Cerebellar nuclear complex (tissue), 1 donor: ENCODE results near the gene TMEM184A.

Experiments used
- DNase-seq, 2 experiments: peaks; one replicate each; lab custom pipeline; 2025; lab: John Stamatoyannopoulos, UW

The TMEM184A gene

DNA sequence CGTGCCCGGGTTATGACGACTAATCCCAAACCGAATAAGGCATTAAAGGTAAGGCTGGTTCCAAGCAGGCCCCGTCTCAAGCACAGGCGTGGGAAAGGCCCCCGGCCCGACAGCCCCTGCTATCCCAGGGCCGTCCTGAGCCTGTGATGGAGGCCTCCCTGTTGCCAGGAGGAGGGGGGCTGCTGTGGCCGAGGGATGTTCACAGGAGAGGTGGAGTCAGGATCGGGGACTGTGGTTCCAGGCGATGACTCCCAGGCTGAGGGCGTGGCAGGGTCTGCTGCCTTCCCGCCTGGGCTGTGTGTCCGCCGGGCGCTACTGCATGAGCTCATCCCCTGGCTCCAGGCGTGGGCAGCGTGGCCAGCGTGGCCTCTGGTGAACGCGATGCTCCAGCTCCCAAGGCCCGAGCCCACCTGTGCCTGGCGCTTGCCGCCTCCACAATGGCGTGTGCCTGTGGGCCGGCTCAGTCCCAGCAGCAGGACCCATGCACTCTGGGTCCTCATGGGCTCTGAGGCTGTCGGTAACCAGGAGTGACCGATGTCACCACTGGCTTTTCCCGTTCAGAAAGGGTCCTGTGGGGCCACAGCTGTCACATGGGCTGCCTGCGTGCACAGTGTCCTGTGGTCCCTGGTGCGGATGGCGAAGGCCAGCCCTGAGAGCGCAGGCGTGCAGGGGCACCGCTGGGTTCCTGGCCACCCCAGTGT, 16.7 kb downstream of the TMEM184A start:
- DNase-seq: no peak

DNA sequence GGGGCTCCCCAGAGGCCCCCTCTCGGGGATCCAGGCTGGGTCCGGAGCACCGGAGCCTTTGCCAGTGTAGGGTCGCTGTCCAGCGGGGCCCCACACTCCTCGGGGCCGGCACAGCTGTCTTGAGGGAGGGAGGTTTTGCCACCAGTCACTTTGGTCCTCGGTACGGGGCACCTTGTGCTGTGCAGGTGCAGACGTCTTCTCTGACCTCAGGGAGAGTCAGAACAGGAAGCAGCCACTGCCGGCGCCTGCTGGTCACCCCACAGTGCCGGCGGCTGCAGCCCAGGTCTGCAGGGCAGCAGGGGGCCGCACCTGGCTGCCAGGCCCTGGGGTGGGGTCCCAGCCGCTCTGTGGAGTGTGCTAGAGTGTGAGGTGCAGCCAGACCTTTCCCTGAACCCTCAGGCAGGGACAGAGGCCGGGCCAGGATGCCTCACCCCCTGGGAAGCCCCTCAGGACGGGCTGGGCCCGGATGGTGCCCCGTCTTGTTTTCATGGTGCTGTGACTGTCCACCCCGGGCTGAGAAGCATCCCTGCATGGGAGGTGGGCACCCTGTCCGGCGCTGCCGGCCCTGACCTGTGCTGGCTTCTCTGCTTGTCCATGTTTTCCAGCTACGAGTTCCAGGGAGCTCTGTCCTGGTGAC, 17.3 kb downstream of the TMEM184A start:
- DNase-seq: no peak

DNA sequence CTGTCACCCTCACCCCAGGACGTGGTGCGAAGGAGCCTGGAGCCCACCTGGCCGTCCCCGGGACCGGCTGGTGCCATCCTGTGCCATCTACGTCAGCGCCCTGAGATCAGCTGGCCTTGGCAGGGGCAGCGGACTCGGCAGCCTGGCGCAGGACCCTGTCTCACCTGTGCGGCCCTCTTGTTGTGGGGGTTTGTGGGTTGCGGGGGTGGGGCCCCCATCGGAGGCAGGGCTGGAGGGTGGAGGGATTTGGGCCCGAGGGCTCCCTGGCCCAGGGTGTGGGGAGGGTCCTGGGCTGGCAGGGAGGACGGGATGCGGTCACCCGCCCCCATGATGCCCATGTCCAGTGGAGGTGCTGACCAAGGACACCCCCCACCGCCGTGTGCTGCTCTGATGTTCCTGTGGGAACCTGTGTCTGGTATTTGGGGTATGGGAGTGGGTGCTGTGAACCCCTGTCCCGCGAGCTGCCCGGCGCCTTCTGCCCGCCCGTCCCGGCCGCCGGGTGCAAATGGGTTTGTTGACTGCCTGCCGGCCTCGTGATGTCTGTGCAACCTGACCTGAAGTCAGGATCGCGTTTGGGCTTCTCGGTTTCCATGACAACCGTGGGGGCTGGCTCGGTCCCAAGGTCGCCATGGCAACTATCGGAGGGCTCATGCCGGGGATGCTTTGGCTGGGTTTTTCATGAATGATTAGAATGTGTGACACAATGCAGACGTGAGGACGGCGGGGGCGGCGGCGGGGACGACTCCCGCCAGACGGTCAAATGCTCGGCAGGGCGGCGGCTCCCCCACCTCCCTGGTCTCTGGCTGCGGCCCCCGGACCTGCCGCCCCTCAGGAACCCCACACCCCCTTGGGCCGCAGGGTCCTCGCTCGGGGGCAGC, 18.2 kb downstream of the TMEM184A start:
- peak; percentile 24 to 82 for DNase-seq

DNA sequence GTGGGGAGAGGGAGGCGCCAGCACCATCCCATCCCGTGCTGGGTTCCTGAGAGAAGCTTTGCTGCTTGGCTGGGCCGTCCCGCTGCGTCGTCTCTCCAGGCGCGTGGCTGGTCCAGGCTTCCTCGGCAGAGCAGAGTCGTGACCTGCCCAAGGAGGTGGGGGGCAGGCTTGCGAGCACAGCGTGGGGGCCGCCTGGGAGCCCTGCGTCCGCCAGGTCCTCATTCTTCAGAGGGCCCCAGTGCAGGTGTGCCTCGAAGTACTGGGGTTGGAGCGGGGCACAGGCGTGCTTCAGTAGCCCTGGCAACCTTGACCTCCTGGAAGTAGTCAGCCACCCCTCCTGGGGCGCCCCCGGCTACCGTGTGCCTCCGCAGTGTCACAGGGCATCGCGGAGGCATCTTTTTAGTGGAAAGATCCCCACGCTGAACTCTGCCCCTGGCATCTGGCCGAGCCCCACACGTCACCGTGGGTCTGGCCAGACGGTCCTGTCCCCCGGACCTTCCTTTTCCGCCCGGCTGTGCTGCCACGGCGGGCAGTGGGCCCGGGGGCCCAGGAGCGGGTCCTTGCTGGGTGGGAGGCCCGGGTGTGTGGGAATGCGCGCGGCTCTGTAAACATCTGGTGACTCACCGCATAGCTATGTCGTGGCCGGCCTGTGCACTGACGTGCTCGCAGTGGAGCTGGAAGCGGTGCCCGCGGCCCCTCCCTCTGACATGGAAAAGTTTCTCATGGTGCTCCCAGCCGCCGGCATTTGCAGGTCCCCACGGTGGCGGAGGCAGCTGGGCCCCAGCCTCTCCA, 19.1 kb downstream of the TMEM184A start:
- no peak for DNase-seq

DNA sequence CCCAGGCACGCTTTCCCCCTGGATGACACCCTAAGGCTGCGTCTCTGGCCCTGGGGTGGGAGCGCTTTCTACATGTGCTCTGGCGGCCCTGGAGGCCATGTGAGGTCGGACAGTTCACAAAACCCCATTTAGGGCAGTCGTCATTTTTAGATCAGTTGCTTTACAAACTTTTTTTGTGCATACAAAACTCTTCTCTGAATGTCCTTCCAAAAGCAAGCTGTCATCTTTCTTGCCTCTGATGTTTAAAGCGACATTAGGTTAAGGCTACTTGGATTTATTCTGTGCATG, 19.6 kb downstream of the TMEM184A start:
- DNase-seq: no peak

DNA sequence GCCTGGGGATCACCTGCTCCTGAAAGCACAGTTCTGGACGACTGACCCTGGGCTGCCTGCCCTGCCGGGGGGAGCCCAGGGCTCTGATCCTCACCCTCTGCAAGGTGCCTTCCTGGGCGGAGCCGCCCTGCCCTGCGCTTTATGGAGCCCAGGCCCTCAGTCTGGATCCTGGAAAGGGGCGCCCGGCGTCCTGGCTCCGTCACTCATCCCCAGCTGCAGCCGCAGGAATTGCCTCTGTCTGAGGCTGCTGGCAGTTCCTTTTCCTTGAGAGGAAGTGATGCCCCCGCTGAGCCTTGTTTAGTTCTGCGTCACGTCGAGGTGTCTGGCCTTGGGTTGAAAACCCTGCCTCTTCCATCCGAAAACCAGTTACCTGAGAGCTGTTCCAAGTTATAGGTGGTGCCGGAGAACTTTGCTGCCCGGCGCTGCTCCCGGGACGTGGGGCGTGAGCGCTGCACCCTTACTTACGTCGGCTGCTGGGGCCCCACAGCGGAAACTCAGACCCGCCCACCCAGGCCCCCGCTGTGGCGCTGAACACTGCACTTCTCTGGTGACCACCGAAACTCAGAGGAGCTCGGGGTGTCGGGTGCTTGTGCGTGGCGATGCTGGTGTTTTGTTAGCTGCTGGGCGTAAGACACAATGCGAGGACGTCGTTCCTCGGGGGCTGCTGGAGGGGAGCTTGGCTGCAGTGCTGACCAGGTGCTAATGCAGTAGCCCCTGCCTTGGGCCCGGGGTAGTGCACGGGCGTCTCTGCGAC, 20.1 kb downstream of the TMEM184A start:
- DNase-seq: no peak

DNA sequence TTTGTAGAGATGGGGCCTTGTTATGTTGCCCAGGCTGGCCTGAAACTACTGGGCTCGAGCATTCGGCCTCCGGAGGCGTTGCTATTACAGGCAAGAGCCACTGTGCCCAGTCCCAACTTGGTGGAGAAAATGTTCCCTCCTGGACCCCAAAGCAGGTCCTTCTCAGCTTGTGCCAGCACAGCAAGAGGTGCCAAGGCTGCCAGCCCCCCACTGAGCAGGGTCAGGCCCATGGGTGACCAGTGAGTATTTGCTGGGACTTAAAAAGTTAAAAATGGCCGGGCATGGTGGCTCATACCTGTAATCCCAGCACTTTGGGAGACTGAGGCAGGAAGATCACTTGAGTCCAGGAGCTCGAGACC, 20.9 kb downstream of the TMEM184A start:
- DNase-seq: no peak

DNA sequence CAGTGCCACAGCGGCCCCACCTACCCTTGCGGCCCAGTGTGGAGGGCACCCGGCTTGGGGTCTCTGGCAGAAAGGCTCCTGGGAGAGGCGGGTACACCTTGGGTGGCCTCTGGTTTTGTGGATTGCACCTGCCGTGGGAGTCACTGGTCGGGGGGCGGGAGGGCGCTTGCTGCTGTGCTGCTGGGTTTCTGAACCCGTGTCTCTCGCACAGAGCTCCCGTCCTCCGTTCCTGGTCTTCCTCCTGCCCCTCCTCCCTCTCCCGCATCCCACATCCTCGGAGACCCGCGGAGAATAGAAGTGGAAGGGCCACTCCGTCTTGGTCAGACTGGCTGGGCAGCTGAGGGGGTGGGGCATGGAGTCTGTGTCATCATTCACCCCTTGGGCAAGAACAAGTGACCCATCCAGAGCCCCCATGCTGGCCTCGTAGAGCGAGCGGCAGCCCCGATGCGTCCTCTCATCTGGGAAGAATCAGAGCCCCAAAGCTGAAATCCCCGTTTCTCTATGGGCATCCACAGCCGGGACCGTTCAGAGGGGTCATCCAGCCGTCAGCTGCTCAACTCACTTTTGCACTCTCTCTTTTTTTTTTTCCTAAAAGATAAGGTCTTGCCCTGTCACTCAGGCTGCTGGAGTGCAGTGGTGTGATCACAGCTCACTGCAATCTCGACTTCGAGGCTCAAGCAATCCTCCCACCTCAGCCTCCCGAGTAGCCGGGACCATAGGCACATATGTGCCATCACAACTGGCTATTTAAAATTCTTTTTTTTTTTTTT, 21.5 kb downstream of the TMEM184A start:
- no peak for DNase-seq

DNA sequence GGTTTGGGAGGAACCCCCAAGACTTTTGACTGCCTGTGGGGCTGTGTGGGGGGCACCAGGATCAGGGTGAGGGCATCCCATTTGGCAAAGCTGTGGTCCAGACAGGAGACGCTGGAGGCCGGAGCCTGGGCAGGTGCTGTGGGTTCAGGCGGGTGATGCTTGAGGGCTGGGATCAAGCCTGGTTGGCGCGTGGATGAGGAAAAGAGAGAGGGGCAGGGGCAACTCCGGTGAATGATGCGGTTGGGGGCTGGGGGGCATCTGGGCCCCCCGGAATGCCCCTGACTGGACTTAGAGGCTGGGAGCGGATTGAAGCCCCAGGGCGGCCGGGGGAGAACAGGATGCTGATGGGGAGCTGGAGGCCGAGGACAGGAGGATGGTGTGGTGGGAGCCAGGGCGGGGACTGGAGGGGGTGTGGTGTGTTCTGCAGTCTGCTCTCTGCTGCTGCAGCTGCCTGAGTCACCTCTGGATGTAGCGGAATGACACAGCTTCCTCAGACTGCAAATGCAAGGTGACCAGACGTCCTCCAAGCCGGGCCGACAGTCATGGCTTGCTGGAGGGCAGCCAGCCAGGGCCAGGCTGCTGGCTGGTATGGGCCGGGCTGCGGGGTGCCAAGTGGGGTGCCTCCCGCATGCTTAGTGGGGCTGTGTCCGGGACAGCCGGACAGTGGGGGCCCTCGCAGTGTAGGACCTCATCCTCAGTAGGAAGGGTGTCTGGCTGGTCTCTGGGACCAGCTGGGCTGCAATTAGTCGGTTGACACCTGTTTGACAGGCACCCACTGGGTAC, 22.3 kb downstream of the TMEM184A start:
- no peak for DNase-seq

DNA sequence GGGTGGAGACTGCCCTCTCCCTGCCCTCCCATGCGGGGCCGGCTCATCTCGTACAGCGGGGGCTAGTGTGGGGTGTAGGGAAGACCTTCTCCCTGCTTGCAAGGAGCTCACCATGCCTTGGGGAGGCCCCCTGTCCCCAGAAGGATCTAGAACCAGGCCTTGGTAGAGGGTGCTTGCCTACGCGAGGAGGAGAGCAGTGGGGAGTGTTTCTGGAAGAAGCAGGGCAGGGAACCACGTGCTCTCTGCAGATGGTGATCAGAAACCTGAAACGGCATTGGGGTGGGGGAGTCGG, 22.8 kb downstream of the TMEM184A start:
- DNase-seq: no peak

DNA sequence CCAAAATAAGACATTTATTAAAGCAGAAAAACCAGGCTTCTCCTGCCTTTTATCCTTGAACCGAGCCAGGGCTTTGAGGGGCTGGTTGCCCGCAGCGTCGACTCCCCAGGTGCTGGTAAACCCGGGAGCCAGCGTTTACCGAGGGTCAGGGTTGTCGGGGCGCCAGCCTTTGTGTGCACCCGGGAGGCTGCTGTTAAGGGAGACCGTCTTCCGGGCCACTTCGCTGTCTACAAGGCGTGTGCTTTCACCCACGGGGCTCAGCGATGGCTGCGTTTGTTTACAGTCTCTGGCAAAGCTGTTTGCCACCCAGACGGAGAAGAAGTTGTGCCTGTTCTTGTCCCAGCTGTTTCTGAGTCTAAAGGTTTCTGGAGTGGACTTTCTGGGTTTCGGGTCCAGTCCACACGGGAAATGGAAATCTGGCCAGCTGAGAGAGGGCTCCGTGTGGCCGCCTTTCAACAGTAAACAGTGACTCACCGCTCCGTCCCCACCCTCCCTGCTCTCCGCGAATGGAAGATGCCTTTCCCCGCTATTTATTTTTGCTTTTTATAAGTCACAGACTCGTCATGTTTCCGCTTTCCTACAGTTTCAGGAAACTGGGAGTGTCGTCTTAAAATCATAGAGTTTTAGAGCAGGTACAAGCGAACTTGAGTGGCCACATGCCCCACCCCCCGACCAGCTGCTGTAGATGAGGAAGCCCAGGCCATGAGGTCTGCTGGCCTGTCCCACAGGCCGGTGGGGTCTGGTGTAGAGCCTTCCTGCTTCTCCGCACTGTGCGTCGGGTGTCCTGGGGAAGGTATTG, 23.4 kb downstream of the TMEM184A start:
- no peak for DNase-seq

DNA sequence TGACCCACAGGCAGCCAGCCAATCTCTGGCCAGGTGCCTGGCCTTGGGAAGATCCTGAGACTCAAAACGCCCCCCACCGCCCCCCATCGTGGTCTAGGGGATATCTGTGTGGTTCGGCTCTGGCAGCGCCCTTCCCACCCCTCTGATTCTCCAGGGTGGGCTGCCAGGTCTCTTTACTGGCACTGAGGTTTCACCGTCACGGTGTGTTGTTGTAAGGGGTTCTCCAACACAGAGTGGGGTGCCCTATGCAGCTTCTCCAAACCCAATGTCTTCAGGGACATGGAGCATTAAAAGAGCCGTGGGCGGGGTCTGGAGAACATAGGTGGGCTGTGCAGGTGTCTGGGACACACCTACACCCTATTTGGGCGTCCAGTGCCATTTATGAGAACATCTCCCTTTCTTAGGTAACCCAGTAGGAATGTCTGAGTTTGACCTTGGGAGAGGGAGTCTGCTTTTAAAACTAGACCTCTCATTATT, 24.0 kb downstream of the TMEM184A start:
- DNase-seq: no peak

DNA sequence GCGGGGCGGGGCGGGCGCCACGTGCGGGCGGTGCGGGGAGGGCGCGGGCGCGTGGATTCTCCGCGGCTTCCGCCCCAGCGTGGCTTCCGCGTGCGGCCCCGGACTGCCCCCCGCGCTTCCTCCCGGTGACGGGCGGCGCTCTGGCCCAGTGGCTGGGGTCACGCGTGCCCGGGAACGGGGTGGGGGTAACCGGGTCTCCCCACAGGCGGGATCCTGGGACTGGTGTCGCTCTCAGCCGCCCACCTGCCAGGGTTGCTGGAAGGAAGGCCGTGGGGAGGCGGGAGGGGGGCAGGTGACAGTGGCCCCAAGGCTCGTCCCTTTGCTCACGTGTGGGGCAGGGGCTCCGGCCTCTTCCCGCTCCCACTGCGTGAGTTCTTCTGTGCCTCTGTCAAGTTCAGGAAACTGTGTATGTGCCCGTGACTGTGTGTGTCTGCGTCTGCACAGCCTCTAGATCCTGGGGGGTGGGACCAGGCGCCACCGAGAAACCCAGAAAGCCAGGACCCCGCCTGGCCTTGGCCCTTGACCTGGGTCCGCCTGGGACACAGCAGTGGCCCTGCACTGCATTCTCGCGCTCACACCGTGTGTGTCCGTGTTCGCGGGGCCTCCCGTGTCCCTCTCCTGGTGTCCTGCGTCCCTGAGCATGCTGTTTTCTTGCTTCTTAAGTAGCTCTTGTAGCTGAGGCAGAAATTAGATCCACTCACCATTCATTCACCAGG, 24.6 kb downstream of the TMEM184A start:
- no peak for DNase-seq

DNA sequence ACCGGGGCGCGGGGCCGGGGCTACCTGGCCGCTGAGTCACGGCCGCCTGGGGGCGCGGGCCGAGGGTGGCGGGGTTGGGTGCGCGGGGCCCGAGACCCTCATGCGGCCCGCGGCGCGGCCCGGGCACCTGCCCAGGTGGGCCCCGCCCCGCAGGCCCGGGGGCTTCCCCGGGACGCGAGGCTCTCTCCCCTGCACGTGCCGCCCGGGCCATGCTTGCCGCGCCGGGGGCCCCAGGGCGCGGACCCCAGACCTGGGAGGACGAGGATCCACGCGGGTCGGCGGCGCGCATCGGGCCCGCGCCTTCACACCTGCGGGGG, 25.1 kb downstream of the TMEM184A start:
- no peak for DNase-seq

DNA sequence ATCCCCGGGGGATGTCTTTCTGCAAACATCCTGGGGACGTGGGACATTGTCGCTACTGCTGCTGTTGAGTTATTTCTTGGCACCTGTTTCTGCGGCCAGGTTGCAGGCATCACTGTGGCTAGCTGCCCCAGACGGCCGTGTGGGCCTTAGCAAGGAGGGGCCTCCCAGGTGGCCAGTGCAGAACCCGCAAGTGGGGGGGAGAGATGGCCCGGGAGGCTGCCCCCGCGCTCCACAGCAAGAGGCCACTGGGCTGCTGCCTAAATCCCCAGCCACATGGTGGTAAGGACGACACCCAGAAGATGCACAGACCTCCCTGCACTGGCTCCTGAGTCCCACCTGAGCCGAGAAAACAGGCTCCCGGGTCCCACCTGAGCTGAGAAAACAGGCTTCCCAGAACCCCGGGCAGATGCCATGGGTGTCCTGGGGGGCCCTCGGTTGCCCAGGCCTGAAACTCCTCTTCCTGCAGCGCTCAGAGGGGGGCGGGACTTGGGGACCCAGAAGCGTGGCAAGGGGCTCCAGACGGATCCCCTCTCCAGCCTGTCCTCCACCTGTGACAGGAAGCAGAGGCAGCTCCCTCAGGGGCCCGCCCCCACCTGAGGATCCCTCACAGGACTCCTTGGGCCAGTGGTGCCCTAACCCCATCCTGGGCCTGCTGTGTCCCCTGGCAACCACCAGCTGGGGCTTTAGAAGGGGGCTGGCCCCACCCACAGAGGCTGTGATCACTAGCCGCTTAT, 26.5 kb downstream of the TMEM184A start:
- DNase-seq: no peak

DNA sequence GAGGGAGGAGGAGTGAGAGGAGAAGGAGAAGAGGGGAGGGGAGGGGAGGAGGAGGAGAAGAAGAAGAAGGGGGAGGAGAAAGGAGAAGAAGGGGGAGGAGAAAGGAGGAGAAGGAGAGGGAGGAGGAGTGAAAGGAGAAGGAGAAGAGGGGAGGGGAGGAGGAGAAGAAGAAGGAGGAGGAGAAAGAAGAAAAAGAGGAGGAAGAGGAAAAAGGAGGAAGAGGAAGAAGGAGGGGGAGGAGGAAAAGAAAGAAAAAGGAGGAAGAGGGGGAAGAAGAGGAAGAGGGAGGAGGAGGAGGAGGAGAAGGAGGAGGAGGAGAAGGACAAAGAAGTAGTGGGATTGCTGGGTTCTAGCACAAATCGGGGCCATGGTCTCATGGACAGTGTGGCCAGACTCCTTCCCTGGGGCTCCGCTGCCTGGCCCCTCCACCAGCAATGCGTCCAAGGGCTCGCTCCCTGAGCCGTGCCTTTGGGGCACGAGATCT, 29.7 kb downstream of the TMEM184A start:
- no peak for DNase-seq

DNA sequence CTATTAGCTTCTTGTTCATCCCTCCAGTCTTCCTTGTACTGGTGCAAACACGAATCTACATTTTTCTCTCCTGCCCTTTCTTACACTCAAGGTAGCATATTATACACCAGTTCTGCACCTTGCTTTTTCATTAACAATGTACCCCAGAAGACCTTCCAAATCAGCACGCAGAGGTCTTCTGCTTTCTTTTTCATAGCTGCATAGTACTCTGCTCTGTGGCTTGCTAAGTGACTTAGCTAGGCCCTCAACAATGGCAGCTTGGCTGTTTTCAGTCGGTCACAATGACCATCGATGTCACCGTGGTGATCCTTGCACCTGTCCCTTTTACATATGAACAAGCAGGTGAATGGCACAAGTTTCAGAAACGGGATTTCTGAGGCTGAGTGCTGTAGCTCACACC, 30.6 kb downstream of the TMEM184A start:
- DNase-seq: no peak

DNA sequence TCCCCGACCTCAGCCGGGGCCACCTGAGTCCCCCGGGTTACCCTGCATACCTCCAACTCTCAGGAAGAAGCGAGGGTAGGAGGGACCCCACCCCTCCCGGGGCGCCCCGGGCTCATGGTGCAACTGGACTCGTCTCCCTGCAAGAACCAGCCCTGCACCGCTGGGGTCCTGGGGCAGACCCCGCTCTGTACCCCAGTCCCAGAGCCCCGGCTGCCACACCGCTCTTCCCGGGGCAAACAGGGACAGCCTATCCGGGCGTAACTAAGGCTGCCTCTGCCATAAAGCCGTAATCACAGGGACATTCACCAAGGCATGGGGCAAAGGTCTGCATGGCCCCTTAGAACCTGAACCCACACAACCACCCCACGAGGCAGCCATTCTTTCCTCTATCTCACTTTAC, 32.2 kb downstream of the TMEM184A start:
- no peak for DNase-seq
